GF-D8 (cell line): ENCODE results near the gene WDTC1.

ENCODE experiments used
- DNase-seq: peaks from one replicate; lab custom pipeline; 2025; lab: John Stamatoyannopoulos, UW

The WDTC1 gene

DNA sequence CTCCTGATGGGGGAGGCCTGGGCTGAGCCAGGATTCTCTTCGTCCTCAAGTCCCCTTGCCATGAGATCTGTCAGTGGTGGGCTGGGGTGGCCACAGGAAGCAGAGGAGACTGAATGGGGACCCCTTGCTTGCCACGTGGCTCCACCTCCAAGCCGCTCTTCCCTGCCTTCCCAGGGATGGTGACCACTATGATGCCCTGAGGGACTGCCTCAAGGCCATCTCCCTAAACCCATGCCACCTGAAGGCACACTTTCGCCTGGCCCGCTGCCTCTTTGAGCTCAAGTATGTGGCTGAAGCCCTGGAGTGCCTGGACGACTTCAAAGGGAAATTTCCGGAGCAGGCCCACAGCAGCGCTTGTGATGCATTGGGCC lies 66.6 kb downstream of the WDTC1 start:
- DNase-seq: no peak

DNA sequence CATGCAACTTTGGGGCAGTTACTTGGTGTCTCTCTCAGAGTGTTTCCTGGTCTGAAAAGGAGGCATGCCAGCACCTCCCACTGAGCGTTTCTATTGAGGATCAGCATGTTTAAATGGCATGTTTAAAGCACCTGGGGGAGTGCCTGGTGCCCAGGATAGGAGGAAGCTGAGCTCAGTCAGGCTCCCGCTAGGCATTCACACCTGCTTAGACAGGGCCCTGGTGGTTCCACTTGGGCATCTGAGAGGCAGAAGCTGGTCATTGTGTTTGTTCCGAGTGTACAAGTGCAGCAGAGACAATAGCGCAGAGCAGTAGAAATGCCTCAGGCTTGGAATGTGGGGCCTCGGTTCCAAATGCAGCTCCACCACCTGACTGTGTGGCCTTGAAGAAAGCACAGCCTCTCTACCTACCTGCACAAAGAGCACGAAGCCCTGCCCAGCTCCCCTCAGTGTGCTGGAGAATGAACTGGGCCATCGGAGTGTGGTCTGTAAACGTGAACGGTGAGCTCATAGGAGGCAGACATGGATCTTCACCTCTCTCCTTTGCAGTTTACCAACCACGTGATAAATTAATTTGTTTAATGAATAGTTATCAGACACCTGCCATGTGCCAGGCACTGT lies 67.3 kb downstream of the WDTC1 start:
- DNase-seq: no peak

DNA sequence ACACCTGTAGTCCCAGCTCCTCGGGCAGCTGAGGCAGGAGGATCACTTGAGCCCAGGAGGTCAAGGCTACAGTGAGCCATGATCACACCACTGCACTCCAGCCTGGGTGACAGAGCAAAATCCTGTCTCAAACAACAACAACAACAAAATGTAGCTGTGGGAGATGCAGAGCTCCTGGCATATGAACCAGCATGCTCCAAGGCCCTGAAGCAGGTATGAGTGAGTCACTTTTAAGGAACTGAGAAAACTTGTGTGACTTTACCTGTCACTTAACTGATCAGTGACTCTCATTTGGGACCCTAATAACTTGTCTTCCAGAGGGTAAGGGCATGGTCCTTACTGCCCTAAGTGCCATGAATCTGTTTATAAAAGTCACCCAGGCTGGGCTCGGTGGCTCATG lies 68.2 kb downstream of the WDTC1 start:
- DNase-seq: no peak

DNA sequence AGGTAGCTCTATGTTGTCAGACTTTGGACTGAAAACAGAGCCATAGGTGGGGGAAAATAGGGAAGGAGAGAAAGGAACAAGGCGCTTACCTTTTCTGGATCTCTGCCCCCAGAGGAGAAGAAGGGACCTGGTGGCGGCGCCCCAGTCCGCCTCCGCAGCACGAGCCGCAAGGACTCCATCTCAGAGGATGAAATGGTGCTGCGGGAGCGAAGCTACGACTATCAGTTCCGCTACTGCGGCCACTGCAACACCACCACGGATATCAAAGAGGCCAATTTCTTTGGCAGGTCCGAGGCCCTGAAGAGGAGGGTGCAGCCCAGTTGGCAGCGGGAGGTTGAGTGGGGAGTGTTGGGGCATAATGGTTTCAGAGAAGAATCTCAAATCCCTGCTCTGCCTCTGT lies 69.1 kb downstream of the WDTC1 start:
- DNase-seq: no peak

DNA sequence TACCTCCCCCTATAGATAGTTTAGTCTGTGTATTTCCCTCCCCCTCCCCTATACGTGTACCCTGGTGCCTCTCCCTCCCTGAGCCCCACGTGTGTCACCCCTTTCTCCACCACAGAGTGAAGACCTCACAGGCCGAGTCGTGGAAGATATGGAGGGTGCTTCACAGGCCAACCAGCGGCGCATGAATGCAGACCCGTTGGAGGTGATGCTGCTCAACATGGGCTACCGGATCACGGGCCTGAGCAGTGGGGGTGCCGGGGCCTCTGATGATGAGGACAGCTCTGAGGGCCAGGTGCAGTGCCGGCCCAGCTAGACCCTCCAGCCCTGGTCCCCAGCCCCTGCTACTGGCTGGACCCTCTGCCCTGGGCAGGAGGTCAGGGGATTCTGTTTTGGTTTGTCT lies 71.6 kb downstream of the WDTC1 start:
- DNase-seq: no peak

DNA sequence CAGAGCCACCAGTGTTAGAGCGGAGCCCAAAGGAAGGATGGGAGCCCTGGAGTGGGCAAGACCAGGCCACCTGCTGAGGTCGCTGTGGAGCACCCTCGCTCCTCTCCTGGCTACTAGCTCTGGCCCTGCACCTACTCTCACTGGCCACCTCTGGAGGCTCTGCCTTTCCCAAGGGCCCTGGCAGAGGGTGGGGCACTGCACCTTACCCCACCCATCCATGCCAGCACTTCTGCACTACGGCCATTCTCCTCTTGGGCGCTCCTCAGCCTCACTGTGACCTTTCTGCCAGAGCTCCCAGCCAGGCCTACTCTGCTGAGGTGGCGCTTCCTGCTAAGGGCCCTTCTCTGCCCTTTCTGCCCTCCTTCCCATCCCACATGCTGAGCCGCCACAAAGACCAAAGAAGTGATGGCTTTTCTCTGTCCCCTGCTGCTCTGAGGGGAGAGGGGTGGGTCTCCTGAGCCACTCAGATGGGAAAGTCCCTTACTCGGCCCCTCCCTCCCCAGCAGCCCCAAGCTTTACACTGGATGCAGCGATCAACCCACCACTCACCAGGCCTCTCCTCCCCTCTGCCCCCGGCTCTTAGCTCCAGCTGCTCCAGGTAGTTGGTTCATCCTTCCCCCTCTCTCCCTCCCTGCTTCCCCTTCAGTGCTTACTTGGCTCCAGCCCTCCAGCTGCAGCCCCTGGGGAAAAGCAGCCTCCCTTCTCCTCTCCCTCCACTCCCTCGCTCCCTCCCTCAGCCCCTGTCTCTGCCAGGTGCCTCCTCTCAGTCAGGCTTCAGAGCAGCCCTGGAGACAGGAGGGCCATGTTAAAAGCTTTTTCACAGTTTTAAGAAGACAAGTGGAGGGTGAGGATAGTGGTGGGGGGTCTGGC lies 72.7 kb downstream of the WDTC1 start:
- no peak for DNase-seq

DNA sequence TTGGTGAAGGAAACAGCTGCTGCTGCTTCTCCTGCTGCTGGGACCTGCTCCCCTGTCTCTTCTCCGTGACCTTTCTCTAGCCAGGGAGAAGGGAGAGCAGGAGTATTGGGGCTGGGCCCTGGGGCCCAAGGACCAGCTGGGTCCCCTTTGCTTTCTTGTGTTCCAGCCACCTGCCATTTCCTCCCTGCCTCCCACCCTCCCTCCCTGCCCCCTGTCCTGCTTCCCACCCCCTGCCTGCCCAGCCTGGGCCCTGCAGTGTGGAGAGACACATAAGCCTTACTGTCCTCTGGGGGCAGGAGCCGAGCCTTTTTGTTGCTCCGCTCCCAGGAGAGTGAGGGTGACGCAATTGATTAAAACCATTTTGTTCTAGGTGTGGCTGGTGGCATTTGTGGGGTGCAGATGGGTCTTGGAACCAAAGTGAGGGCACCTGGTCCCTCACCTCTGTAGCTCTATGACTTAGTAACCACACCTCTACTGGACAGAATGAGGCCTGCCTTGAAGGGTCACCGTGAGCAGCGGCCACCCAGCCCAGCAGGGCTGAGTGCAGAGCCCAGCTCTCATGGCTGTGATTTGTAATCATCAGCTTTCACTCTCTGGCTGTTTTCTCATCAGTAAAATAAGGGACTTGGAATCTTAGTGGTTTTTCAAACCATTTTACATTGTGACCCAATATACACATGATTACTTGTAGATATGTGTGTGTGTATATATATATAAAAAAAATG lies 73.6 kb downstream of the WDTC1 start:
- no peak for DNase-seq

DNA sequence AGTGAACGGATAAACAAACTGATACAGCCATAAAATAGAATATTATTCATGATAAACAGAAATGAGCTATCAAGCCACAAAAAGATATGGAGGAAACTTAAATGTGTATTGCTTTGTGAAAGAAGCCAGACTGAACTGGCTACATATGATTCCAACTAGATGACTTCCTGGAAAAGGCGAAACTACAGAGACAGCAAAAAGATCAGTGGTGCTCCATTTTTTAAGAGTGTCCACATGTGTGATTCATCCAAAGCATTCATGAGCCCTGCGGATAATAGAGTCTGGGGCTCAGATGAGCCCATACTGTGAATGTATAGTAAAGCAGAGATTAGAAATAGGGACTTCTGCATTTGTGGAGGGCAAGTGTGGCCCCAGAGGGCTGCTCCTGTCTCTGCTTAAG lies 79.7 kb downstream of the WDTC1 start:
- no peak for DNase-seq

DNA sequence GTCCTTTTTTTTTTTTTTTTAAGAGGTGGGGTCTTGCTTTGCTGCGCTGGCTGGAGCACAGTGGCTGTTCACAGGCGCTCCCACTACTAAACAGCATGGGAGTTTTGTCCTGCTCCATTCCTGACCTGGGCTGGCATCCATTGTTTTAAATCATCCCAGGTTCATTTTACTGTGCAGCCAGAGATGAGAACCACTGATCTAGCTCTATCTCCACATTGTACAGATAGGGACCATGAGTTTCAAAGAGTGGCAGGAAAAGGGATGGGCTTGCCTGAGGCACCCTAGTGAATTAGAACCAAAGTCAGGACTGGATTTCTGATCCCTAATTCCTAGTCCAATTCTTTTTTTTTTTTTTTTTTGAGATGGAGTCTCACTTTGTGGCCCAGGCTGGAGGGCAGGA lies 80.3 kb downstream of the WDTC1 start:
- DNase-seq: no peak

DNA sequence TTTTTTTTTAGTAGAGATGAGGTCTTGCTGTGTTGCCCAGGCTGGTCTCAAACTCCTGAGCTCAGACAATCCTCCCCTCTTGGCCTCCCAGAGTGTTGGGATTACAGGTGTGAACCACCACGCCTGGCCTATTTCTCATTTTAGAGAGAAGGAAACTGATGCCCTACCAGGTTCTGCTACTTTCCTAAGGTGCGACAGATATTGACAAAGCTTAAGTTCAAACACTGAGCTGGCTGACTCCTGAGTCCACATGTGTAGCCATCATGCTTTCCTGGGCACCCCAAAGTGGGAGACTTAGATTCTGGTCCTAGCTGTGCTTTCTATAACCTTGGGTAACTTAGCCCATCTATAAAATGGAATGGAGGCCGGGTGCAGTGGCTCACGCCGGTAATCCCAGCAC lies 82.4 kb downstream of the WDTC1 start:
- DNase-seq: no peak

DNA sequence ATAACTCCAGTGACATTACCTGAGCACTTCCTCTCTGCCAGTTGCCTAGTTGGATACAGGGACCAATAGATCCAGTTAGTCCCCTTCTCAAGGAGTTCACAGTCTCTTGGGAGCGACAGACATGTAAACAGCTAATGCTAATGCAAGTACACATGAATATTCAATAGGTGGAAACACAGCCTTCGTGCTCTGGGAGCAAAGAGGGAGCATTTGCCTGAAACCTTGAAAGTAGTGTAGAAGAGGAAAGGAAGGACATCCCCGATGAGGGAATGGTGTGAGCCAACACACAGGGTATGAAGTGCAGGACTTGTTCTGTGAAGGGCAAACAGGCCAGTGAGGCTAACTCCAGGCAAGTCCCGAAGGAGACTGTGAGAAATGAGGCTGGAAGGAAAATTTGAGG lies 83.7 kb downstream of the WDTC1 start:
- no peak for DNase-seq

DNA sequence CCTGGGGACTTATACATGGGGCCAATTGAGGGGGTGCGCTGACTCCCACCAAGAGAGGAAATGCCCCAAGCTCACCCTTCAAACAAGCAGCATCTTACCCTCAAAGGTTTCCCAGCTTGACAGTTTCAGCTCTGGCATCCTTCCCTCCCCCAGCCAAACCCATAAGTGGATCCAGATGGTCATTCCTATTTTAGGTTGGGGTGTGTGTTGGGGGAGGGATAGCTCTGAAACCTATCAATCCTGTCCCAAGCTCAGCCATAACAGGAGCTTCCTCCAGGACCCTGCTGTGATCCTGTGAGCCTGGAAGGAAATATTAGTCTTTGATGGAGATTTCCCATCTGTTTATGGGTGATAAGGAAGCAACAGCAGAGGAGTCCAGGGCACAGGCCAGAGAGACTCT lies 84.2 kb downstream of the WDTC1 start:
- no peak for DNase-seq

DNA sequence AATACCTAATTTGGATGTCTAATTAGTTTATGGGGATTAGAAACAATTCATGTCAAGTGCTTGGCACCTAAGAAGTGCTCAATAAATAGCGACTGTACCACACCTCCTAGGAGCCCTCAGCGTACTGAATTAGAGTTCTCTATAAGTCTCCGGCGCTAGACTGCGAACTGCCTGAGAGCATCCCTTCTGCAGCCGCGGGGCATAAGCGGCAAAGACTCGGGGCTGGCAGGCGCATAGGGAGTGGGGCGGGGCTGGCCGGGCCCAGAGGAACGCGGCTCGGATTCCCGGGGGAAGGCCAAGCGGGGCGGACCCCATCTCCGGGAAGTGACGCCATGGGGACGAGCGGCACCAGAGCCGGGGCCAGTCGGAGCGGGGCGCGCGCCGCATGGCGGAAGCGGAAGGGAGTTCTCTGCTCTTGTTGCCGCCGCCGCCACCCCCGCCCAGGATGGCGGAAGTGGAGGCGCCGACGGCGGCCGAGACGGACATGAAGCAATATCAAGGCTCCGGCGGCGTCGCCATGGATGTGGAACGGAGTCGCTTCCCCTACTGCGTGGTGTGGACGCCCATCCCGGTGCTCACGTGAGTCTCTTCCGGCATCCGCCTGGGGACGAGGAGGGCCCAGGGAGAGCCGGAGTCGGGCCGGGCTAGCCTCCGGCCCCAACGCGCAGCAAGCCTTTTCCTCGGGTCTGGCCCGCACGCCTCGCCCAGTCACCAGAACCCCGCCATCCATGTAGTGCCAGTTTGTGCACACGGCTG lies 87.6 kb downstream of the WDTC1 start, which contains the start of gene TMEM222:
Gene TMEM222, plus strand, starts transcription at position 351 of the 756 bp plus-strand sequence. Its CDS starts 35 bp downstream, at position 386.
- DNase-seq: peak; percentile 94

DNA sequence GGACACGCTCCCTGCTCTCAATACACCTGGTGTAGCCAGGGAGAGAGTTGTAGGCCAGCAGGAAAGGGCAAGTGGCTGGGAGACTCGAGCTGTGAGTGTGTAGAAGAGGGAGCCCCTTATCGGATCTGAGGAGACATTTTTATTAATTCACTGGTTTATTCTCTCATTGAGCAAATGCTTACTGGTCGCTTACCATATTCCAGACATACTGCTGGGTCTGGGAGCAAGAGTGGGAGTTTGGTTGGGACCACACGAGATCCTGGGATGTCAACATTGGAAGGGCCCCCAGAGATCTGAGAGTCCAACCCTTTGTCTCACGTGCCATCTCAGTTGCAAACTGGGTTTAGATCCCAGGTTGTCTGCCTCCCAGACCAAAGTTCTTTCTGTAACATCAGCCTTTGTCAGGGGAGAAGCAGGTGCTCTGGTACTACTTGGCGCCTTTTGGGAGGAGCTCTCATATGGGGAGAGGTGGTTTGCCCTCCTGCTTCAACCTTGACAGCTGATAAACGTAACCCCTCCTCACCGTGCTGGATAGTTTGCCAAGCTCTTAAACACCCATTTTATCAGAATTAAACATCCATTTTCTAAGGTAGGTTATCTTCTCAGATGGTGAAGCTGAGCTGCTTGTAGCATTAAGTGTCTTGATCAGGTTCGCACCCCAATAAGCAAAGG lies 88.3 kb downstream of the WDTC1 start:
- DNase-seq: no peak

DNA sequence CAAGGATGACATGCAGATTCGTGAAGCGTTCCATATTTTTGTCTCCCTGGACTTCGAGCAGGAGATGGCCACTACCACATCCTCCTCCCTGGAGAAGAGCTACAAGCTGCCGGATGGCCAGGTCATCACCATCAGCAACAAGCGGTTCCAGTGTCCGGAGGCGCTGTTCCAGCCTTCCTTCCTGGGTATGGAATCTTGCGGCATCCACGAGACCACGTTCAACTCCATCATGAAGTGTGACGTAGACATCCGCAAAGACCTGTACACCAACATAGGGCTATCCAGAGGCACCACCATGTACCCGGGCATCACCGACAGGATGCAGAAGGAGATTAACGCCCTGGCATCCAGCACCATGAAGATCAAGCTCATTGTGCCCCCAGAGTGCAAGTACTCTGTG lies 90.9 kb downstream of the WDTC1 start:
- DNase-seq: no peak

DNA sequence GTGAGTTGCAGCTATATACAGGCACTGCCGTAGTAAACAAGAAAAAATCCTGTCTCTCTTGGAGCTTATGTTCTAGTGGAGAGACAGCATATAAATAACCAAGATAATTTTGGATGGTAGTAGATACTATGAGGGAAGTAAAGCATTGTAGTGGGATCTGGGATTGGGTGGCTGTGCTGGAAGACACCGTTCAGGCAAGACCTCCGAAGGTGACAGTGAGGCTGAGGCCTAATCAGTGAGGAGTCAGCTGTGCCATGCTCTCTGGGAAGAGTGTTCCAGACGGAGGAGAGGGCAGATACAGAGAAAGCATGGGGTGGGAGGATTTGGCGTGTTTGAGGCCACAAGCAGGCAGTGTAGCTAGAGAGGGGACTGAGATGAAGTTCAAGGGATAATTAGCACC lies 93.5 kb downstream of the WDTC1 start:
- DNase-seq: no peak

DNA sequence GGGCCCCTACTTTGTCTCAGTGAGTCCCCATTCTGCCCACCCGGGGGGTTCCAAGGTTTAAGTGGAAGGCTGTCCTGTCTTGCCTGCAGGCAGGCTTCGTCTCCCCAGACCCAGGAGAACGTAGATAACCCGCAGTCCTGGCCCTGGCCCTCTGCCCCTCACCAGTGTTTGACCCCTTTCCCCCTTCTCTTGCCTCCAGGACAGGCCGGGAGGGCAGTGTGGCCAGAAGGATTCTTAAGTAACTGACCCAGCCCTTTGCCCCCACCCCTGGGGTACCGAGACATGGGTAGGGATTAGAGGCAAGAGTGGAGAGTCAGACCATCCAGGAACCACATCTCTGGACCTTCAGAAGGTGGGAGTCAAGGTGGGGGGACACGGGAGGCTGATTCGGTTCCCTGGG lies 96.4 kb downstream of the WDTC1 start:
- no peak for DNase-seq

DNA sequence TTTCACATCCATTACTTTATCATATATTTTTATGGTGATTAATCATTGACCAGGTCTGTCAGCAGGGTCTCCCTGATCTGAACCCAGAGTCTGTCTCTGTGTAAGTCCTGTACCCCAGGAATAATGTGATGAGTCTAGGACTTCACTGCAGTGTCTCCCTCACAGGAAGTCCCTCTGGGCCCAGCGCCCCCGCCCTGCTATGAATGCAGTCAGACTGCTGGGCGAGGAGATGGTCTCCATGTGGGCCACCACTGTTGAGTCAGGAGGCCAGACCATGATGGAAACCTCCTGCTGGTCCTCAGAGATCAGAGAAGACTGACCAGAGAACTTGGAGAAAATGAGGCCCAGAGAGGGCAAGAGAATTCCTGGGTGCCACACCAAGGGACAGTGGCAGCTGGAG lies 97.0 kb downstream of the WDTC1 start:
- no peak for DNase-seq

DNA sequence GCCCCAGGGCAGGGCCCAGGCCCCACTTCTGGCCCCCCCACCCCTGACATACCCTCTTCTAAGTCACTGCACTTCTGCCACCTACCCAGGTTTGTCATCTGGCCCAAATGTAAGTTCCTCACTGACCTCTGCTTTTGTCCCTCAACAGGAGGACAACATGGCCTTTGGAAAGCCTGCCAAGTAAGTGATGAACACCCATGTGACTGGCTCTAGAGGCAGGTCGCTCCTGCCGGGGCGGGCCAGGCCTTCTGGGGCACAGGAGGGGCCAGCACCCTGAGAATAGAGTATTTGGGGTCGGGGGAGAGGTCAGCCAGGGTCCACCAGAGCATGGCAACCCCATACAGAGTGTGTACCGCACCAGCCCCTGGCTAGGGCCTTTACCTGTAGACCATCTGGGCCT lies 97.5 kb downstream of the WDTC1 start:
- no peak for DNase-seq

DNA sequence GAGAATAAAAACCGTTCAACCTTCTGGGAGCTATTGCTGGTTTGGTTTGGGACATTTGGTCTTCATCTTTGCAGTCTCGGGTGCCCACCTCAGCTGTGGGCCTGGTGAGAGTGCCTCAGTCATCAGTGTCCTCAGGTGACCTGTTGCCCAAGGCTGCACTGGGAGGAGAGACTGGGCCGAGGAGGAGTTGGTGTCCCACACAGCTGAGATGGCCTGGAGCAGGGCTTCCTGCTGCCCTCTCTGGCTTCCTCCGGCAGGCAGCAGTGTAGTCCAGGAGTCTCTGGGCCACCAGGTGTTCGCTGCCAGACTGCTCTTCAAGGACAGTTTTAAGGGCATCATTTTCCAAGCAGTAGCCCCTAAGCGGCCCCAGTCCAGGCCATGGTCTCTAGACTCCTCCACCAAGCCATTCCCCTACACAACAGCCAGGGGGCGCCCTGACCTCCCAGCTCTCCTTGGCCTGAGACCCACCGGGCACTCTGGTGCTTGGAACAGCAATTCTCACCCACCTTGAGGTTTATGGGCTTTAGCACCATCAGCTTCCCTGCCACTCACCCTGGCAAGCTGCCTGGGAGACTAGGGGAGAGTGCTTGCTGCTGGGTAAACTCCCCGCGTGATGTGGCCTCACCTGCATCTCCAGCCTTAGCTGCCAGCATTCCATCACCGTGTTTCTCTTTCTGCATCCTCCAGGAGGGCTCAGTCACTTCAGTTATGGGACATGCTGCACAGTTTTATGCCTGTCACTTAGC lies 98.3 kb downstream of the WDTC1 start:
- no peak for DNase-seq

DNA sequence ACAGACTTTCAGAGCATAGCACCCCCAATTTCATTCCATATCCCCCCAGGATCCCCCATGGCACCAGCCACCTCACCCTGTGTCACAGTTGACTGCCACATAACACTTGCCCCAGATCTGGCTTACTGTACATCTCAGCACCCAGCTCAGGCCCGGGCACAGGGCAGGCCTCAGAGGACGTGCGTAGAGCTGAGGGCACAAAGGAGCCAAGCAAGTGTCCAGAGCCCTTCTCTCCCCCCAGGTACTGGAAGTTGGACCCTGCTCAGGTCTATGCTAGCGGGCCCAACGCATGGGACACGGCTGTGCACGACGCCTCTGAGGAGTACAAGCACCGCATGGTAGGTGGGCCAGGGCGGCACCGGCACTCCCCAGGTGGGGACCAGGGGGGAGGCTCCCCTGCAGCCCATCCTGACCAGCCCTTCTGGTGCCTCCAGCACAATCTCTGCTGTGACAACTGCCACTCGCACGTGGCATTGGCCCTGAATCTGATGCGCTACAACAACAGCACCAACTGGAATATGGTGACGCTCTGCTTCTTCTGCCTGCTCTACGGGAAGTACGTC lies 99.4 kb downstream of the WDTC1 start:
- no peak for DNase-seq
